ENCODE data around the gene RBM38. TPM values are rescaled to one million over a fixed set of nuclear protein-coding genes. Genes with fewer than 3 reads are reported as not detected.

RBM38 gene
- total RNA-seq, 1 donor from 2014 or later = 26.6 TPM

DNA sequence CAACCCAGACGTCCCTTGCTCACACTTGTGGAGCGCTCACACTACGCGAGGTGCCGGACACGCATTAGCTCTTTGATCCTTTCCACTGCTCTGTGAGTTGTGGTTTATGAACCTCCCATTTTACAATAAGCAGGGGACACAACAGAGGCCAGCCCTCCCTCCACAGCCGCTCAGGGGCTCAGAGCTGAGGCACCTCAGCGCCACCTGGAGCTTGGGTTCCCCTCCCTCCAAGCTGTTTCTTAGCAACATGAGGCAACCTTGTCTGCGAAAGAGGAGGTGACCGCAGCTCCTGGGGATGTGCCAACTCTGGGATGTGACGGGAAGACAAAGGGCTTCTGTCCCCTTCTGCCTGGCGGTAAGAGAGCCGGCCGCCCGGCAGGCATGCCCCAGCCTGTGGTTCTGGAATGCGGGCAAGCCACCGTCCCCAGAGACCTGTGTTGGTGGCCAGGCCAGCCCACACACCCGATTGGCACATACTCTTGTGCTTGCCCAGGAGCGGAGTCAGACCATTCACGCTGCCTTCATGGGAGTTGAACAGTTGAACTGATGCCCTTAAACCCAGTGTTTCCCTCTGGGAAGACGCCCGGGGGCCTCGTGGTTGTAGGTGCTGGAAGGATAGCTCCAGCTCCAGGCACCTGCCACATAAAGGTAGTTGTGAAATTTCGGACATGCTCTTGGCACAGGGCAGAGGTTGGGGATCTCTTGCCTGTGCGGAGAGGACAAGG is 44.5 kb downstream of the RBM38 start:
- H3K4me3 Mint-ChIP-seq = no peak overlapping the region
- Histone ChIP-seq H3K4me2 (peak overlapping the region; percentile 13), H3F3A (ENCODE audit: low read depth) (no peaks in the 10 kb centered on the region), H3K9ac (no peak overlapping the region), H3K4me3 (no peak overlapping the region), H3K27ac (no peak overlapping the region), H3K36me3 (no peaks in the 10 kb centered on the region), H3K79me2 (ENCODE audit: low read depth) (no peaks in the 10 kb centered on the region), H3K4me1 (peaks cover 24% of the 10 kb centered on the region), H2AFZ (replicated peaks) (no peak overlapping the region), H3K9me3 (ENCODE audit: low read depth) (no peaks in the 10 kb centered on the region), H3K27me3 (no peaks in the 10 kb centered on the region), H4K20me1 (ENCODE audit: low read depth) (no peaks in the 10 kb centered on the region)
- peak overlapping the region; percentile 50 for H3K27ac Mint-ChIP-seq
- H3K4me1 Mint-ChIP-seq = peaks cover 54% of the 10 kb centered on the region
- H3K27me3 Mint-ChIP-seq (ENCODE audit: insufficient read depth, low read depth) = peaks cover 15% of the 10 kb centered on the region
- no peak for TF ChIP-seq EZH2phosphoT487 (IDR thresholded peaks at IDR 0.05)
- TF ChIP-seq, protein P1, sequence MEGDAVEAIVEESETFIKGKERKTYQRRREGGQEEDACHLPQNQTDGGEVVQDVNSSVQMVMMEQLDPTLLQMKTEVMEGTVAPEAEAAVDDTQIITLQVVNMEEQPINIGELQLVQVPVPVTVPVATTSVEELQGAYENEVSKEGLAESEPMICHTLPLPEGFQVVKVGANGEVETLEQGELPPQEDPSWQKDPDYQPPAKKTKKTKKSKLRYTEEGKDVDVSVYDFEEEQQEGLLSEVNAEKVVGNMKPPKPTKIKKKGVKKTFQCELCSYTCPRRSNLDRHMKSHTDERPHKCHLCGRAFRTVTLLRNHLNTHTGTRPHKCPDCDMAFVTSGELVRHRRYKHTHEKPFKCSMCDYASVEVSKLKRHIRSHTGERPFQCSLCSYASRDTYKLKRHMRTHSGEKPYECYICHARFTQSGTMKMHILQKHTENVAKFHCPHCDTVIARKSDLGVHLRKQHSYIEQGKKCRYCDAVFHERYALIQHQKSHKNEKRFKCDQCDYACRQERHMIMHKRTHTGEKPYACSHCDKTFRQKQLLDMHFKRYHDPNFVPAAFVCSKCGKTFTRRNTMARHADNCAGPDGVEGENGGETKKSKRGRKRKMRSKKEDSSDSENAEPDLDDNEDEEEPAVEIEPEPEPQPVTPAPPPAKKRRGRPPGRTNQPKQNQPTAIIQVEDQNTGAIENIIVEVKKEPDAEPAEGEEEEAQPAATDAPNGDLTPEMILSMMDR (IDR thresholded peaks at IDR 0.05) = no peak
- no peak for TF ChIP-seq EZH2 (IDR thresholded peaks at IDR 0.05)
- peak; percentile 51 for DNase-seq (ENCODE audit: low spot score)
- no peaks in the 10 kb centered on the region for H3K36me3 Mint-ChIP-seq
- H3K9me3 Mint-ChIP-seq = peaks cover 4% of the 10 kb centered on the region

DNA sequence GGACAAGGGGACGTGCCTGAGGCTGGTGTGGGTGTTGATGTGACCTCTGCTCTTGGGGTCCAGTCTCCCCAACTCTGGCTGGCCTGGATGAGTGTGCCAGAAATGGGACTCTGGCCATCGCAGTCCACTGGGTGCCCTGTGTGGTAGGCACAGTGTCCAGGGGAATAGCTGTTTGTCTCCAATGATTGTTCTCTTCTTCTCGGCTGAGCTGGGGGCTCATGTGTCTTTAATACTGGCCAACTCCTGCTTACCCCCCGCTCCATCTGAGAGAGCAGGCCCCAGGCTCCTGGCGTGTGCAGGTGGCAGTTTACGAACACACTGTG is 45.0 kb downstream of the RBM38 start:
- Histone ChIP-seq H3K27ac (no peak overlapping the region), H3K4me2 (no peak overlapping the region), H3K9ac (no peak overlapping the region), H2AFZ (replicated peaks) (no peak overlapping the region), H4K20me1 (ENCODE audit: low read depth) (no peaks in the 10 kb centered on the region), H3F3A (ENCODE audit: low read depth) (no peaks in the 10 kb centered on the region), H3K4me1 (peaks cover 29% of the 10 kb centered on the region), H3K4me3 (no peak overlapping the region), H3K9me3 (ENCODE audit: low read depth) (no peaks in the 10 kb centered on the region), H3K27me3 (no peaks in the 10 kb centered on the region), H3K79me2 (ENCODE audit: low read depth) (no peaks in the 10 kb centered on the region), H3K36me3 (no peaks in the 10 kb centered on the region)
- Mint-ChIP-seq H3K9me3 (peaks cover 4% of the 10 kb centered on the region), H3K4me3 (no peak overlapping the region), H3K36me3 (no peaks in the 10 kb centered on the region), H3K27me3 (ENCODE audit: insufficient read depth, low read depth) (peaks cover 15% of the 10 kb centered on the region), H3K4me1 (peaks cover 55% of the 10 kb centered on the region), H3K27ac (no peak overlapping the region)
- no peak for DNase-seq (ENCODE audit: low spot score)
- TF ChIP-seq, protein P1 (IDR thresholded peaks at IDR 0.05) = no peak

DNA sequence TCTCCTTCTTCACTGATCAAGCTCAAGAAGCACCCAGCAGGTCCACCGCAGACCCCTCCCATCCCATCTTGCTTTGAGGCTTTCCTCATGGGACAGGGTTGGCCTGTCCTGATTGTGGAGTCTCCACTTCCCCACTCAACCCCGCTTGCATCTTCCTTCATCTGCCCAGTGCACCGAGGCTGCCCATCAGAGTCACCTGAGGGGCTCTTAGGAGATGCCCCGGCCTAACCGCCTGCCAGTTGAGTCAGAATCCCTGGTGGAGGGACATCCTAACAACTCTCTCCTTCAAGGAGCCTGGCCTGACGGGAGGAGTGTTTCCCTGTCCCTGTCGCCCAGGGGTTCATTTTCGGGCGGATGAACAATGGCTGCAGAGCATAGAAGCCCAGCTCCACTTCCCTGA is 46.1 kb downstream of the RBM38 start:
- H3K27ac Mint-ChIP-seq = peak overlapping the region; percentile 59
- peaks cover 4% of the 10 kb centered on the region for H3K9me3 Mint-ChIP-seq
- Histone ChIP-seq H2AFZ (replicated peaks) (no peak overlapping the region), H3K27me3 (no peaks in the 10 kb centered on the region), H3K4me2 (no peak overlapping the region), H4K20me1 (ENCODE audit: low read depth) (no peaks in the 10 kb centered on the region), H3K4me1 (peaks cover 34% of the 10 kb centered on the region), H3K27ac (no peak overlapping the region), H3F3A (ENCODE audit: low read depth) (peaks cover 3% of the 10 kb centered on the region), H3K36me3 (no peaks in the 10 kb centered on the region), H3K79me2 (ENCODE audit: low read depth) (no peaks in the 10 kb centered on the region), H3K4me3 (no peak overlapping the region), H3K9me3 (ENCODE audit: low read depth) (no peaks in the 10 kb centered on the region), H3K9ac (no peak overlapping the region)
- TF ChIP-seq EZH2 (IDR thresholded peaks at IDR 0.05) (no peak), EZH2phosphoT487 (IDR thresholded peaks at IDR 0.05) (no peak)
- TF ChIP-seq, protein P1 (IDR thresholded peaks at IDR 0.05) = no peak
- DNase-seq (ENCODE audit: low spot score) = no peak
- H3K36me3 Mint-ChIP-seq = no peaks in the 10 kb centered on the region
- no peak overlapping the region for H3K4me3 Mint-ChIP-seq
- peaks cover 18% of the 10 kb centered on the region for H3K27me3 Mint-ChIP-seq (ENCODE audit: insufficient read depth, low read depth)
- H3K4me1 Mint-ChIP-seq = peaks cover 59% of the 10 kb centered on the region

Data from neural progenitor cell (in vitro differentiated cells).